ENCODE data around the gene JARID2.

Gene JARID2

DNA sequence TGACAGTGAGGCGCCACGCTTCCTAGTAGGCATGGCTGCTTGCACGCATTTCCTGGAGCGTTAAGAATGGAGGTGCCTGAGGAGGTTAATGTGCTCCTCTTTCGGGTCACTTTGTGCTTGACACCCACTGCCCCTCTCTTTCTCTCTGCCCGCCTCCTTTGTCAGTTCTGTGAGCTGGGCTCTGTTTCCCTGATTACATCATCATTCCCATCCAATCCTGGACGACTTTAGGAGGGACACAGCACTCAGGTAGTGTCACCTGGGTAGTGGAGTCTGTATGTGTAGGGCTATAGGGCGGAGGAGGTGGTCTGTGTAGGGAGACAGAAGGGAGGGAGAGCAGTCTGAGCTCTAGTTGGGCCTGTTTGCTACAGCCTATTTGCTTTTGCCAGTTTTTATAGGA lies 136.8 kb downstream of the JARID2 start:
- TF ChIP-seq, protein P1, sequence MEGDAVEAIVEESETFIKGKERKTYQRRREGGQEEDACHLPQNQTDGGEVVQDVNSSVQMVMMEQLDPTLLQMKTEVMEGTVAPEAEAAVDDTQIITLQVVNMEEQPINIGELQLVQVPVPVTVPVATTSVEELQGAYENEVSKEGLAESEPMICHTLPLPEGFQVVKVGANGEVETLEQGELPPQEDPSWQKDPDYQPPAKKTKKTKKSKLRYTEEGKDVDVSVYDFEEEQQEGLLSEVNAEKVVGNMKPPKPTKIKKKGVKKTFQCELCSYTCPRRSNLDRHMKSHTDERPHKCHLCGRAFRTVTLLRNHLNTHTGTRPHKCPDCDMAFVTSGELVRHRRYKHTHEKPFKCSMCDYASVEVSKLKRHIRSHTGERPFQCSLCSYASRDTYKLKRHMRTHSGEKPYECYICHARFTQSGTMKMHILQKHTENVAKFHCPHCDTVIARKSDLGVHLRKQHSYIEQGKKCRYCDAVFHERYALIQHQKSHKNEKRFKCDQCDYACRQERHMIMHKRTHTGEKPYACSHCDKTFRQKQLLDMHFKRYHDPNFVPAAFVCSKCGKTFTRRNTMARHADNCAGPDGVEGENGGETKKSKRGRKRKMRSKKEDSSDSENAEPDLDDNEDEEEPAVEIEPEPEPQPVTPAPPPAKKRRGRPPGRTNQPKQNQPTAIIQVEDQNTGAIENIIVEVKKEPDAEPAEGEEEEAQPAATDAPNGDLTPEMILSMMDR (IDR thresholded peaks at IDR 0.05; ENCODE audit: low read depth, low read length) = no peak
- TF ChIP-seq, protein P2, sequence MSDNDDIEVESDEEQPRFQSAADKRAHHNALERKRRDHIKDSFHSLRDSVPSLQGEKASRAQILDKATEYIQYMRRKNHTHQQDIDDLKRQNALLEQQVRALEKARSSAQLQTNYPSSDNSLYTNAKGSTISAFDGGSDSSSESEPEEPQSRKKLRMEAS (IDR thresholded peaks at IDR 0.05; ENCODE audit: low read depth, low read length) = no peak
- TF ChIP-seq POLR2A (IDR thresholded peaks at IDR 0.05; ENCODE audit: extremely low read depth, insufficient read length) = no peak
- no peak for TF ChIP-seq MYC (IDR thresholded peaks at IDR 0.05; ENCODE audit: low read depth, low read length)
- no peak for DNase-seq (ENCODE audit: low read depth)
- H3K4me3 ChIP-seq (ENCODE audit: low read depth, low read length) = no peak overlapping the region

DNA sequence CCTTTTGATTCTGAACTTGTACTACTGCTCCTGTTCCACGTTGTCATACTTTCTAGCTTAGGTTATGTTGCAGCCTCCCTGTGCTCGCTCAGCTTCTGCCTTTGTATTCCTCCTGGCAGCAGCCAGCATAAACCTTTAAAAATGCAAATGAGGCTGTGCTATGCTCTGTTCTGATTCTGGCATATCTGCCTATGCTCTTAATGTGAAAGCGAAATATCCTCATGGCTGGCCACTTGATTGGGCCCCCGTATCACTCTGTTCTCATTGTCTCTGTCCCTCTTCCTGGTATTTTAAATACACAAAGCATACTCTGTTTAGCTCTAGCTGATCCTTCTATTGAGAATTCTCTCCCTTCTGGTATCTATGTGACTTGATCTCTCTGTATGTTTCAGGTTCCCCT lies 139.0 kb downstream of the JARID2 start:
- no peak for DNase-seq (ENCODE audit: low read depth)
- TF ChIP-seq POLR2A (IDR thresholded peaks at IDR 0.05; ENCODE audit: extremely low read depth, insufficient read length) = no peak
- TF ChIP-seq, protein P1 (IDR thresholded peaks at IDR 0.05; ENCODE audit: low read depth, low read length) = no peak
- no peak overlapping the region for H3K4me3 ChIP-seq (ENCODE audit: low read depth, low read length)

DNA sequence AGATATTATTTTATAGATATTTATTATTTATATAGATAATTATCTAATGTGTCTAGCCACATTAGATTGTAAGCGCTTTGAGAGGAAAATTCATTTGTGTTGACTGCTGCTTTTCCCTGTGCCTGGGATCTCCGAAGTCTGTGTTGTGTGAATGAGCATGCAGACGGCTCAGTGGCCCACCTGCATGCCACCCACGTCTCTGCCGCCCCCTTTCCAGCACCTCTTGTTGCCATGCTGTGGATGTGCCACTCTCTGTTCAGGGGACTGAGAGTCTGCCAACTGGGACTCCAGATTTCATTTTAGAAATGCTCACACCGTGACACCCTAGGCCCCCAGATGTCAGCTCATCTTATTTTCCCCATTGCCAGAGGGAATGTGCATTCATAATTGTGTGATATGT lies 139.7 kb downstream of the JARID2 start:
- DNase-seq (ENCODE audit: low read depth) = no peak
- H3K4me3 ChIP-seq (ENCODE audit: low read depth, low read length) = no peak overlapping the region
- TF ChIP-seq POLR2A (IDR thresholded peaks at IDR 0.05; ENCODE audit: extremely low read depth, insufficient read length) = no peak

DNA sequence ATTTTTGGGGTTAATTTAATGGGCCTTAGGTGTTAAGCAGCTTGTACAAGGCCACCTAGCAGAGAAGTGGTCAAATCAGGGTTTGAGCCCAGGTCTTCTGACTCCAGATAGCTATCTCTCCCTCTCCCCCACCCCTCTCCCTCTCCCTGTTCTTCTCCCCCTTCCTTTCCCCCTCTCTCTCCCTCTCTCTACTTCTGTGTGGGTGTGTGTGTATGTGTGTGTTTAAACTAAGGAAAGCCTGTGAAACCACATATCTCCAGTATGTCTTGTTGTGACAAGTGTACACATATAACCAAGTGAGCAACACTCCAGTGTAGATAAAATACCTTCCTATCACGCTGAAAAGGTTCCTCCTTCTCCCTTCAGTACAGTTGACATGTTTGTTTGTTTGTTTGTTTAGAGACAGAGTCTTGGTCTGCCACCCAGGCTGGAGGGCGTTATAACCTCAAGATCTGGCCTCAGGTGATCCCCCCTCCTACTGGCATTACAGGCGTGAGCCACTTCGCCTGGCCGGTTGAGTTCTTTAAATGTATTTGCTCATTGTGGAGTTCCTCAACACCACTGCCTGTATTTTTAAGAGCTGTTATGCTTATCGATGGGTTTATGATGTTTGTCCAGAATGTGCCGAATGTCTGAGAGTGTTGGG lies 140.4 kb downstream of the JARID2 start:
- H3K4me3 ChIP-seq (ENCODE audit: low read depth, low read length) = no peak overlapping the region
- TF ChIP-seq, protein P2 (IDR thresholded peaks at IDR 0.05; ENCODE audit: low read depth, low read length) = no peak
- TF ChIP-seq POLR2A (IDR thresholded peaks at IDR 0.05; ENCODE audit: extremely low read depth, insufficient read length) = no peak
- no peak for DNase-seq (ENCODE audit: low read depth)

DNA sequence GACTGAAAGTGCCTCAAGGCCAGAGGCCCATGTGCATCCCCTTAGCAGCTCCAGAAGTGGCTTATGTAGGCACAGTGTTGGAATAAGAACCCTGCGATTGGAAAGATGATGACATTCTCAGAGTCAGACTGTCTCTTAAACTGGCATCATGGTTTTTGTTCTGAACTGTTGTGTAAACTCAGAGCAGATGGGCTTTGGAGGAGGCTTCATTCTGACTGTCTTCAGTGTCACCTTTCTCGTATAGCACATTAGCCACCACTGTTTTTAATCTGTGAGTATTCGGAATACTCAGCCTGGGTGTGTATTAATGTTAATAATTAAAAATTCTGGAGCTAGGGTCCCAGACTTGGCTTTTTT lies 140.9 kb downstream of the JARID2 start:
- no peak overlapping the region for H3K4me3 ChIP-seq (ENCODE audit: low read depth, low read length)
- no peak for DNase-seq (ENCODE audit: low read depth)
- TF ChIP-seq, protein P2 (IDR thresholded peaks at IDR 0.05; ENCODE audit: low read depth, low read length) = no peak
- no peak for TF ChIP-seq MYC (IDR thresholded peaks at IDR 0.05; ENCODE audit: low read depth, low read length)
- TF ChIP-seq, protein P1 (IDR thresholded peaks at IDR 0.05; ENCODE audit: low read depth, low read length) = no peak
- TF ChIP-seq POLR2A (IDR thresholded peaks at IDR 0.05; ENCODE audit: extremely low read depth, insufficient read length) = no peak

DNA sequence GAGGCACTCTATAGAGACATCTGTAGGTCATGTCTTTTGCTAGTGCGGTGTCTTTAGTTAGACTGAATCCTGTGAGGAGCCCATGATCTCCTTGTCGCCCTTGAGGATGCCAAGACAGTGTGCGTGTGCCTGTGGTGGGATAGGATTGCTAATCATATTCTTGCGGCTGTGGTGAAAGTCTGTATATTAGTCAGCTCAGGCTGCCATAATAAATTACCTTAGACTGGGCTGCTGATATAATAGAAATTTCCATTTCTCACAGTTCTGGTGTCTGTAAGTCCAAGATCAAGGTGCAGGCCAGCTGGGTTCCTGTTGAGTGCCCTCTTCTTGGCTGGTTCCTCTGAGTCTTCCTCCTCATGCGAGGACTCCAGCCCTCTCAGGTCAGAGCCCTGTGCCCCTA lies 141.2 kb downstream of the JARID2 start:
- TF ChIP-seq, protein P2 (IDR thresholded peaks at IDR 0.05; ENCODE audit: low read depth, low read length) = no peak
- TF ChIP-seq, protein P1 (IDR thresholded peaks at IDR 0.05; ENCODE audit: low read depth, low read length) = no peak
- TF ChIP-seq POLR2A (IDR thresholded peaks at IDR 0.05; ENCODE audit: extremely low read depth, insufficient read length) (no peak), MYC (IDR thresholded peaks at IDR 0.05; ENCODE audit: low read depth, low read length) (no peak)
- no peak overlapping the region for H3K4me3 ChIP-seq (ENCODE audit: low read depth, low read length)

DNA sequence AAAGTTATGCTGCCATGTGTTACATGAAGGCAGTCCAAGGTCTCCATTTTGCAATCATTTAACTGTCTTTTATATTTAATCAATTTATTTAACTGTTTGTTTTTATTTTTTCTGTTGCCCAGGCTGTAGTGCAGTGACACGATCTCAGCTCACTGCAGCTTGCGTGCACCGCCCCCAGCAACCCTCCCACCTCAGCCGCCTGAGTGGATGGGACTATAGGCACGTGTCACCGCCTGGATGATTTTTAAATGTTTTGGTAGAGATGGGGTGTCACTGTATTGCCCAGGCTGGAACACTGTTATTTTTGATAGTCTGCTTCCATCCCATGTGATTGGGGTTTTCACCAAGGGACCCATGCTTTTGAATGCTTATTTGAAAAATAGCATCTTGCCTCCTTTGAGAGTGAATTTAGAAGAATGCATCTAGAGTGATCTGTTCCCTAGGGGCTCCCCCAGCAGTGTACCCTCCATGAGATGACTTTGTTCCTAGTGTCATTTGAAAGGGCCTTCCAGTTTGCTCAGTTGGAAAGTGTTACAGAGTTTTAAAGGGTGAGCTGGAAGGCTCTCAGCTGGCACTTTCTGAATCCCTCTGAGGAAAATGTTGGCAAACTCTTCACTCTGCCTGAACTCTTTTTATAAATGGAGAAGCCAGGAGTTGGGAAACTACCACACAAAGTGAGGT lies 143.4 kb downstream of the JARID2 start:
- no peak for DNase-seq (ENCODE audit: low read depth)
- TF ChIP-seq POLR2A (IDR thresholded peaks at IDR 0.05; ENCODE audit: extremely low read depth, insufficient read length) (no peak), MYC (IDR thresholded peaks at IDR 0.05; ENCODE audit: low read depth, low read length) (no peak)
- TF ChIP-seq, protein P2 (IDR thresholded peaks at IDR 0.05; ENCODE audit: low read depth, low read length) = no peak
- TF ChIP-seq, protein P1 (IDR thresholded peaks at IDR 0.05; ENCODE audit: low read depth, low read length) = no peak
- no peak overlapping the region for H3K4me3 ChIP-seq (ENCODE audit: low read depth, low read length)

More for the DNA sequence above, 141.2 kb downstream of the JARID2 start:
- no peak for DNase-seq (ENCODE audit: low read depth)

Data from NB4 (cell line).